GM23338 (cell line): Measurements from ENCODE around the gene DUSP1.

Experiments used
- CREB1 ChIP-seq: fragments of 250-450 bp; sonication (Bioruptor Pico); IDR thresholded peaks from 2 replicates; pipeline ENCODE4 v1.5.0; 2020; ENCODE audit warnings: low read depth, mild to moderate bottlenecking, moderate library complexity
- CTCF ChIP-seq, 2 experiments: fragments of 200-600 bp in 1 of 2; sonication (generic) in 1 of 2; conservative IDR thresholded peaks; 2 replicates each; pipeline versions ENCODE4 v1.5.1 to v1.6.1; 2016 to 2017; ENCODE audit warnings: antibody characterized with exemption in 2 of 2, low read depth in 2 of 2, mild to moderate bottlenecking in 2 of 2, moderate library complexity in 1 of 2
- ETS1 ChIP-seq: IDR thresholded peaks from 2 replicates; pipeline ENCODE4 v1.6.1; 2016; ENCODE audit warnings: antibody characterized with exemption
- EZH2 ChIP-seq: fragments of 200-600 bp; sonication (generic); IDR thresholded peaks from one replicate; pipeline ENCODE4 v1.8.0; 2017; ENCODE audit warnings: antibody characterized with exemption, mild to moderate bottlenecking, low read depth; ENCODE audit not compliant: unreplicated experiment
- EZH2phosphoT487 ChIP-seq: fragments of 200-600 bp; sonication (generic); IDR thresholded peaks from one replicate; pipeline ENCODE4 v1.8.1; 2018; ENCODE audit warnings: antibody characterized with exemption; ENCODE audit not compliant: unreplicated experiment
- JUNB ChIP-seq: IDR thresholded peaks from one replicate; pipeline ENCODE4 v1.6.1; 2016; ENCODE audit warnings: antibody characterized with exemption; ENCODE audit not compliant: unreplicated experiment
- NANOG ChIP-seq: IDR thresholded peaks from 2 replicates; pipeline ENCODE4 v1.6.1; 2016; ENCODE audit warnings: antibody characterized with exemption, borderline replicate concordance
- POLR2AphosphoS5 ChIP-seq: IDR thresholded peaks from 2 replicates; pipeline ENCODE4 v1.6.1; 2016; ENCODE audit warnings: antibody characterized with exemption, low read depth
- REST ChIP-seq: IDR thresholded peaks from one replicate; pipeline ENCODE4 v1.6.1; 2018; ENCODE audit warnings: antibody characterized with exemption; ENCODE audit not compliant: unreplicated experiment
- STAT1 ChIP-seq: IDR thresholded peaks from one replicate; pipeline ENCODE4 v1.6.1; 2016; ENCODE audit warnings: antibody characterized with exemption; ENCODE audit not compliant: unreplicated experiment
- ZNF114 ChIP-seq: fragments of 250-450 bp; sonication (Bioruptor Pico); IDR thresholded peaks from 2 replicates; pipeline ENCODE4 v1.5.0; 2020; ENCODE audit warnings: mild to moderate bottlenecking, moderate library complexity

GRCh38 chr5:172805736-172806255 lies 34.8 kb upstream of the DUSP1 start:
- TF ChIP-seq CTCF (conservative IDR thresholded peaks at IDR 0.05; ENCODE audit: low read depth in 2 of 2) (no peak), EZH2 (no peak), POLR2AphosphoS5 (no peak), REST (no peak), ETS1 (no peak), EZH2phosphoT487 (no peak), CREB1 (no peak), JUNB (no peak), STAT1 (no peak), NANOG (no peak), ZNF114 (CRISPR knock-in tag) (no peak)
